ENCODE measurements around the gene TFB2M.

The TFB2M gene

DNA sequence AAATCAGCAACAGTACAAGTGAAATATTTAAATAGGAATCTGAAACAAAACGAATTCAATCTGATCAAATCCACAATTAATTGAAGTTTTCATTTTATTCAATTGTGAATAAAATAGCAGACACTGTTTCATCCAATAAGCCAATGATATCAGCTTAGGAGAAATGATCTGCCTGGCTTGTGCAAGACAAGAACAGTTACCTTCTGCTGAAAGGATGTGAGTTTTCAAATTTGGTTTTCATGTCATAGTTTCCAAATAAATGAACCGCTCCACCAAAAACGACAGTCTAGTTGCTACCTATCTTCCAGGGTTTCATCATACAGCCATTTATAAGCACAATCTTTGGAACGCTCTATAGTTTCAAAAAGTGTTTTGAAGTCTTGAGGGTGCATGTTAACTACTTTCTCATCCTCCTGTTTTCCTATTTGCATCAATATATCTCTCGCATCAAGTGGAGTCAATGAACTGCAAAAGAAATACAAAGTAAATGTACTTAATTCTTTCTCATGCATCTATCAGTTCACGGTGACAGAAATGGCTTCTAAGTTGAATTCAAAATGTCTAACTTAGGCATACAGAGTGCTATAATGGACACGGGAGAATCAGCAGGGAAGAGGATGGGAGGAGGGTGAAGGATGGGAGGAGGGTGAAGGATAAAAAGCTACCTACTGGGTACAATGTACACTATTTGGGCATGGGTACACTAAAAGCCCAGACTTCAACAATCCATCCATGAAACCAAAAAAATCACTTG, 25.1 kb downstream of the TFB2M start:
- in situ Hi-C loops (cut with MboI; ENCODE audit: low sequenced_read_pairs, unreplicated experiment) = no loop called here
- TF ChIP-seq, protein P1, sequence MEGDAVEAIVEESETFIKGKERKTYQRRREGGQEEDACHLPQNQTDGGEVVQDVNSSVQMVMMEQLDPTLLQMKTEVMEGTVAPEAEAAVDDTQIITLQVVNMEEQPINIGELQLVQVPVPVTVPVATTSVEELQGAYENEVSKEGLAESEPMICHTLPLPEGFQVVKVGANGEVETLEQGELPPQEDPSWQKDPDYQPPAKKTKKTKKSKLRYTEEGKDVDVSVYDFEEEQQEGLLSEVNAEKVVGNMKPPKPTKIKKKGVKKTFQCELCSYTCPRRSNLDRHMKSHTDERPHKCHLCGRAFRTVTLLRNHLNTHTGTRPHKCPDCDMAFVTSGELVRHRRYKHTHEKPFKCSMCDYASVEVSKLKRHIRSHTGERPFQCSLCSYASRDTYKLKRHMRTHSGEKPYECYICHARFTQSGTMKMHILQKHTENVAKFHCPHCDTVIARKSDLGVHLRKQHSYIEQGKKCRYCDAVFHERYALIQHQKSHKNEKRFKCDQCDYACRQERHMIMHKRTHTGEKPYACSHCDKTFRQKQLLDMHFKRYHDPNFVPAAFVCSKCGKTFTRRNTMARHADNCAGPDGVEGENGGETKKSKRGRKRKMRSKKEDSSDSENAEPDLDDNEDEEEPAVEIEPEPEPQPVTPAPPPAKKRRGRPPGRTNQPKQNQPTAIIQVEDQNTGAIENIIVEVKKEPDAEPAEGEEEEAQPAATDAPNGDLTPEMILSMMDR (IDR thresholded peaks at IDR 0.05; ENCODE audit: borderline replicate concordance, control extremely low read depth, extremely low read depth, insufficient read depth, missing control alignments) = no peak
- DNase-seq (ENCODE audit: low spot score) = no peak

DNA sequence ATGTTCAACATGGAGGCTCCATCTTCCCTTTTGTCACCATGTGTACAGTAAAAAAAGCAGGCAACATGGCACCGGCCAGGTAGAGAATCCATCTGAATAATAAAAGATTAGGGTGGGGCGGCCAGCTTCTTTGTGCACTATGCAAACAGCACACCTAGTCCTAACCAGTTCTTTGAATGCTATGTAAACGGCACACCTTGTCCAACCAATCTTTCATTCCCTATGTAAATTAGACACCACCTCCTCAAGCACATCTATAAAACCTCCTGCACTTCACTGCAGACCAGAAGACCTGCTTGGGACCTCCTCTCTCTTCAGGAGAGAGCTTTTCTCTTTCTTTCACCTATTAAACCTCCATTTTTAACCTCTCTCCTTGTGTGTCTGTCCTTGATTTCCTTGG, 28.2 kb downstream of the TFB2M start:
- in situ Hi-C loops (cut with MboI; ENCODE audit: low sequenced_read_pairs, unreplicated experiment) = no loop called here
- DNase-seq (ENCODE audit: low spot score) = no peak
- TF ChIP-seq, protein P1 (IDR thresholded peaks at IDR 0.05; ENCODE audit: borderline replicate concordance, control extremely low read depth, extremely low read depth, insufficient read depth, missing control alignments) = no peak

DNA sequence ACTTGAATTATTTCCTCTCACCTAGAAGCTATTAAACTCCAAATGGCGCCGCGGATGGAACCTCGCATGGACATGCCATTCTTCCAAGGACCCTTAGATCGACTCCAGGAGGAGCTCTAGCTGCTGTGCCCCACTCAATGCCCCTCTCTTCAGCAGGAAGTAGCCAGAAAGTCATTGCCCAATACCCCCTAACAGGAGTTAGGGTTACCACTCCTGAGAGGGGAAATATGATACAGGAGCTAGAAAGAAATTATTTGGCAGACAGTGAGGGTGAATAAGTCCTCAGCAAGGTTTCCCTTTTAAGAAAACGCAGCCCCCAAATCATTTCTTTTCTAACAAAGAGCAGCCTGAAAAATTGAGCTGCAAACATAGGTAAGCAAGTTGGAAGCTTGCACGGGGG, 28.6 kb downstream of the TFB2M start:
- TF ChIP-seq, protein P1 (IDR thresholded peaks at IDR 0.05; ENCODE audit: borderline replicate concordance, control extremely low read depth, extremely low read depth, insufficient read depth, missing control alignments) = no peak

DNA sequence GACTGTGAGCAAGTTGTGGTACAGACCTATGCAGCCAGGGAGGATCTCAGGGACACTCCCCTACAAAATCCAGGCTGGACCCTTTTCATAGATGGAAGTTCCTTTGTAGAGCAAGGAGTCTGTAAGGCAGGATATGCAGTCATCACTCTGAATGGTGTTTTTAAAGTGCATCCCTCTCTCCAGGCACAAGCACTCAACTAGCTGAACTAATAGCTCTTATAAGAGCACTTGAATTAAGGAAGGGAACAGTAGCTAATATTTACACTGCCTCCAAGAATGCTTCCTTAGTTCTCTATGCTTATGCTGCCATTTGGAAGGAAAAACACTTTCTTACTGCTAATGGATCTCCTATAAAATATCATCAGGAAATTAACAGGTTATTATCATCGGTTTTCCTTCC, 31.9 kb downstream of the TFB2M start:
- DNase-seq (ENCODE audit: low spot score) = no peak
- TF ChIP-seq, protein P1 (IDR thresholded peaks at IDR 0.05; ENCODE audit: borderline replicate concordance, control extremely low read depth, extremely low read depth, insufficient read depth, missing control alignments) = no peak
- in situ Hi-C loops (cut with MboI; ENCODE audit: low sequenced_read_pairs, unreplicated experiment) = no loop called here

More for the DNA sequence above, 28.6 kb downstream of the TFB2M start:
- in situ Hi-C loops (cut with MboI; ENCODE audit: low sequenced_read_pairs, unreplicated experiment) = no loop called here
- DNase-seq (ENCODE audit: low spot score) = no peak

GRCh38 chr1:246533371-246533905, 32.6 kb downstream of the TFB2M start:
- DNase-seq (ENCODE audit: low spot score) = no peak
- TF ChIP-seq, protein P1 (IDR thresholded peaks at IDR 0.05; ENCODE audit: borderline replicate concordance, control extremely low read depth, extremely low read depth, insufficient read depth, missing control alignments) = no peak
- in situ Hi-C loops (cut with MboI; ENCODE audit: low sequenced_read_pairs, unreplicated experiment) = no loop called here

GRCh38 chr1:246532519-246532918, 33.5 kb downstream of the TFB2M start:
- in situ Hi-C loops (cut with MboI; ENCODE audit: low sequenced_read_pairs, unreplicated experiment) = no loop called here
- no peak for DNase-seq (ENCODE audit: low spot score)
- TF ChIP-seq, protein P1 (IDR thresholded peaks at IDR 0.05; ENCODE audit: borderline replicate concordance, control extremely low read depth, extremely low read depth, insufficient read depth, missing control alignments) = no peak
